ENCODE data around the gene KCNQ1.

KCNQ1 gene

DNA sequence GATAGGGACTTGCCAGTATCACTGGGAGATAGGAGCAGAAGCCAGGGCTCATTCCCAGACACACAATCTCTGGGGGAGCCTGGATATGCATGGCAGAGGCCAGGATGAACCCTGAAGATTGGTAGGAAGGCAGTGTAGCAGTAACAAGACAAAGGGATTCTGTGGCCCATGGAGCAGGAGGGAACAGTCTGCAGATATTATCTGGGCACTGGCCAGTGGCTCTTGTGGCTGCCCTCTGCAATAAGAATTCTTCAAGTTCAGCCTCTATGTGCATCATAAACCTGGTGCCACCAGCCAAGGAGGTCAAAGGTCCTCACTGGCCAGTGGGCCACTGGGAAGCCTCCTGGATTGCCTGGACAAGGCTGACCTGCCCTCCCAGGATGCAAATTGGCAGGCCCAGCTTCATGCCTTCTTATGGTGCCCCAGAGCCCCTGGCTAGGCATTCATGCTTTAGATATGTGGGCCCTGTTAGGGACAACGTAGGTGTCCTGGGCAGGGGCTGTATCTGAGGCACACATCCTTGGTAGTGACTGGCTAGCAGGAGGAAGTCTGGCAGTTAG is 225.8 kb downstream of the KCNQ1 start:
- H3K4me1 Mint-ChIP-seq (ENCODE audit: low read depth) = peaks cover 2% of the 10 kb centered on the region
- no peak overlapping the region for H3K4me3 Mint-ChIP-seq
- H3K9me3 Mint-ChIP-seq = no peaks in the 10 kb centered on the region
- H3K27me3 Mint-ChIP-seq (ENCODE audit: low read depth) = no peaks in the 10 kb centered on the region
- H3K27ac Mint-ChIP-seq = no peak overlapping the region
- no peaks in the 10 kb centered on the region for H3K36me3 Mint-ChIP-seq (ENCODE audit: low read depth)

DNA sequence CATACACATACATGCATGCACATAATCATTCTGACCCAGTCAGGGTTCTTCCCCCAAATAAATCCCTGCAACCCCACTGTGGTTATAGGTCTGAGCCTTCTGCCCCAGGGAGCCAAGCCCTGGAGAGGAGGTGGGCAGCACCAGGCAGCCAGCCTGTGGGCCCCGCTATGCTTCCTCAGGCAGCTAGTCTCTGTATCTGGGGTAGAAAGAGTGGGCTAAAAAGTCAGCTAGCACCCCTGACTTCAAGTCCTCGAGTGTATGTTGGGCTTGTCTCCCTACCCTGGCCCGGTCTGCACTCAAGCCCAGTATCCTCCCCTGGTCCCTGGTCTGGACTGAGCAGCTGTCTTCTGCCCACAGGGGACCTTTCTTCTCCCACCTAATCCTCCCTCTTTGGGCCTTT is 226.9 kb downstream of the KCNQ1 start:
- peaks cover 2% of the 10 kb centered on the region for H3K4me1 Mint-ChIP-seq (ENCODE audit: low read depth)
- no peak overlapping the region for H3K27ac Mint-ChIP-seq
- H3K9me3 Mint-ChIP-seq = no peaks in the 10 kb centered on the region
- no peaks in the 10 kb centered on the region for H3K27me3 Mint-ChIP-seq (ENCODE audit: low read depth)
- H3K4me3 Mint-ChIP-seq = no peak overlapping the region
- H3K36me3 Mint-ChIP-seq (ENCODE audit: low read depth) = no peaks in the 10 kb centered on the region

DNA sequence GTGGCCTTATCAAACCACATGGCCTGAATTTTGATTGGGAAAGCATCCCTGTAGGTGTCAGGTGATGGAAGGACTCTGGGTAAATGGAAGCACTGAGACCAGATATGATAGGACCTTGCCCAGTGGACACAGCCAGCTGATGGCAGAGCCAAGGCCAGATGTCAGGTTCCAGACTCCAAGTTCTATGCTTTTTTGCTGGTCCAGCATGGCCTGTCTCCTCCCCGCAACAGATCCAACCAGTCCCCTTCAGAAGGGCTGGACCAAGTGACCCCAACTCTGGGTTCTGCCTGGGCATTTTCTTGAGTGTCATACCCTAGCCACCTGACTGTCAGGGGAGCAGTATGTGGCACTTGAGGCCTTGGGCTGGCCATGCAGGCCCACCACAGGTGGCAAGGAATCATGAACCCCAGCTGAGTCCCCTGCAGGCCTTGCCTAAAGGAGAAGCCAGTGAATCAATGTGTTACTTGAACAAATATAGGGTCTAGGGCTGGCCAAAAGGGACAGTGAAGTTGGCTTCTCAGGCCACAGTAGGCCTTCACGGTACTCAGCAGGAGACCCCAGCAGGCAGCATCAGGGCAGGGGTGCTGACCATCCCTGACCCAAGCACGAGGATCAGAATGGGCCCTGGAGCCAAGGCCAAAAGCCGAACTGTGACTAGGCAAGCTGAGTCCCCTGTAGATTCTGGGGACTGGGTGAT is 227.9 kb downstream of the KCNQ1 start:
- H3K27ac Mint-ChIP-seq = no peak overlapping the region
- H3K9me3 Mint-ChIP-seq = no peaks in the 10 kb centered on the region
- H3K27me3 Mint-ChIP-seq (ENCODE audit: low read depth) = no peaks in the 10 kb centered on the region
- H3K36me3 Mint-ChIP-seq (ENCODE audit: low read depth) = no peaks in the 10 kb centered on the region
- H3K4me1 Mint-ChIP-seq (ENCODE audit: low read depth) = peaks cover 2% of the 10 kb centered on the region
- no peak overlapping the region for H3K4me3 Mint-ChIP-seq

DNA sequence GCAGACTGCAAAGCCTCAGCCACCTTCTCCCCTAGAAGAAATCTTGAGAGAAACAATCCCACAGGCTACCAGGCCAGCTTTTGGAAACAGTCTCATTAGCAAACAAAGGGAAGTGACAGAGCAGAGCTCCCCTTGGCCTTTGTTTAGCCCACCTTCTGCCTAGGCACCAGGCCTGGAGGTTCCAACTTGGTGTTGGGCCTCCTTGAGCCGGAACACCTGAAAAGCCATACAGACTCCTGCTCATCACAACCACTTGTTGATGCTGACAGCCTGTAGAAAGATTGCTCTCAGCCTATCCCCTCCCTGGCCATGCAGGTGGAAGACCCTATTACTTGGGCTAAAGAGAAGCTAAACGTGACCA is 228.4 kb downstream of the KCNQ1 start:
- H3K4me1 Mint-ChIP-seq (ENCODE audit: low read depth) = peaks cover 2% of the 10 kb centered on the region
- H3K27ac Mint-ChIP-seq = no peak overlapping the region
- no peak overlapping the region for H3K4me3 Mint-ChIP-seq
- H3K9me3 Mint-ChIP-seq = no peaks in the 10 kb centered on the region
- H3K36me3 Mint-ChIP-seq (ENCODE audit: low read depth) = no peaks in the 10 kb centered on the region
- no peaks in the 10 kb centered on the region for H3K27me3 Mint-ChIP-seq (ENCODE audit: low read depth)

DNA sequence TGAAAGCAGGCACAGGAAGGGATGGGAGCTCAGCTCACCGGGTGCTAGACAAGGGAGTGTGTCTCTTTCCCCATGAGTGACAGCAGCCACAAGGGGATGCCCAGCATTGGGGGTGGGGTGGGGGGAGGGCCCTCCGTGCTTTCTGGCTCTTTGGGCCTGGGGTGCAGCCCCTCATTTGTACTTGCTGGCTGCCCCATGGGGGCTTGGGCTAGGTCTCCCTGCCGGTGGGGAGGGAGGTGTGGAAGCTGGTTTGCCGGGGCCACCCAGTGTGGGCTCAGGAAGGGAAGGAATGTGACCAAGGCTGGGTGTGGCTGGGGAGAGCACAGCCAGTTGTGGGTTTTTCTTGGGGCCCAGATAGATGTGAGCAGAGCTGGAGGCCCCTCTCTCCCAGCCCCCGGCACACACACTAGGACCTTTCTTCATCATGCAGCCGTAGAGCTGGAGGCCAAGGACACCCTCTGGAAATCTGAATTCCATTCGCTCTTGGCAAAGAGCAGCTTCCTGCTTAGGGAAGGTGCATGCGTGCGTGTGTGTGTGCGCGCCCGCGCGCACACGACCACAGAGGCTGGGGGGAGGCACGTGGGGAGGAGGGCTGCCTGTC is 229.2 kb downstream of the KCNQ1 start:
- H3K9me3 Mint-ChIP-seq = no peaks in the 10 kb centered on the region
- H3K4me1 Mint-ChIP-seq (ENCODE audit: low read depth) = peaks cover 2% of the 10 kb centered on the region
- no peak overlapping the region for H3K4me3 Mint-ChIP-seq
- H3K36me3 Mint-ChIP-seq (ENCODE audit: low read depth) = no peaks in the 10 kb centered on the region
- H3K27ac Mint-ChIP-seq = no peak overlapping the region
- H3K27me3 Mint-ChIP-seq (ENCODE audit: low read depth) = no peaks in the 10 kb centered on the region

DNA sequence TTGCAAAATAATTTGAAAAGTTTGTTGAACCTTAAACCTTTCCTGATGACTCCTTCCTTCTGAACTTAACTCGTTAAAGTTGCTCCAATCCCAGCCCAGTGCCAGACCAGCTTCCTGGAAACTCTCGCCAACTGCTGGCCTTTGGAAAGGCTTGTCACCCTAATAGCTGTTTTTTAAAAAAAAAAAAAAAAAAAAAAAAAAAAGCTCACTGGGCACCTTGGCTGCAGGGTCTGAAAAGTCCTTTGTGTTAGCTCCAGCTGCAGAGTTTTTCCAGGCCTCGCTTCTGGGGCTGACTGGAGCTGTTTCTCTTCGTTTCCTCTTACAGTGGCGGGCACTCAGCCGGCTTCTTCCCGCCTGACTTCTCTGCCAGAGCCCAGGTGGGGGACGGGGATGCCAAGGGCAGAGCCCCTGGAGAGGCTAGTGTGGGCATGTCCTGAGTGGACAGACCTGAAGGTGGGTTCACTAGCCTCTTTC is 229.9 kb downstream of the KCNQ1 start:
- Mint-ChIP-seq H3K36me3 (ENCODE audit: low read depth) (no peaks in the 10 kb centered on the region), H3K27me3 (ENCODE audit: low read depth) (no peaks in the 10 kb centered on the region), H3K9me3 (no peaks in the 10 kb centered on the region), H3K4me1 (ENCODE audit: low read depth) (peaks cover 2% of the 10 kb centered on the region), H3K27ac (no peak overlapping the region), H3K4me3 (no peak overlapping the region)

DNA sequence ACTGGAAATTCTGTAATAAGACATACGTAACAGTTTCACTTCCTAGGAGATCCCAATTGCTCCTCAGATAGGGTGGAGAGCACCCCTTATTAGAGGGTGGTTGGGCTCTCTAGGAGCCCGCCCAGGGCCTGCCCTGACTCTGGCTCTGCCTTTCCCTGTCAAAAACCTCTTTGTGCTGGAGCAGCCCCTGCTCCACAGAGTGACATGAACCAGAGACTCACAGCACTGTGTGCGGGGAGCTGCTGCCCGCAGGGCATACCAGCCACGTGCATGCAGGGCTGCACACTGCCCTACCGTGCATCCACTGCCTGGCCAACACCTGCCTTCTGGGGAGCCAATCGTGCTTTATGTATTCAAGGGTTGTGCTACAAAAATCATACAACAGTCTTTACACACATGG is 230.7 kb downstream of the KCNQ1 start:
- H3K27ac Mint-ChIP-seq = no peak overlapping the region

DNA sequence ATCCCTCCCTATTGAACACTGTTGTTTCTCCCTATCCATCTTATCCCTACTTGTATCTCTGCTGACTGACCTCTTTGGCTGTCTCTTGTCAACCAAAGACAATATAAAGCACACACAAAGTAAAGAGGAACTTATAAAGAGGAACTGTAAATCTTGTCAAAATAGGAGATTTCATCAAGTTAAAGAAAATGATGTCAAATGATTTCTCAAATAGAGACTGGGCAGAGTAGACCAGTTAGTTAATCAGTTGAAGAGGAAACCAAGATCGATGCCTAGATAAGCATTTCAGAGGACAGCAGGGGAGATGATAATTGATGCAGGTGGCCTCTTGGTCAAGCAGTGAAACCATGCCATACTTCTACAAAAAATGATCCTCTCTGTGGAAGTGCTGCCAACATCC is 232.3 kb downstream of the KCNQ1 start:
- H3K36me3 Mint-ChIP-seq (ENCODE audit: low read depth) = peaks cover 1% of the 10 kb centered on the region
- peaks cover 3% of the 10 kb centered on the region for H3K4me1 Mint-ChIP-seq (ENCODE audit: low read depth)
- no peak overlapping the region for H3K27ac Mint-ChIP-seq
- H3K9me3 Mint-ChIP-seq = no peaks in the 10 kb centered on the region
- no peak overlapping the region for H3K4me3 Mint-ChIP-seq
- H3K27me3 Mint-ChIP-seq (ENCODE audit: low read depth) = no peaks in the 10 kb centered on the region

More for the DNA sequence above, 230.7 kb downstream of the KCNQ1 start:
- no peak overlapping the region for H3K4me3 Mint-ChIP-seq
- H3K27me3 Mint-ChIP-seq (ENCODE audit: low read depth) = no peaks in the 10 kb centered on the region
- peaks cover 2% of the 10 kb centered on the region for H3K4me1 Mint-ChIP-seq (ENCODE audit: low read depth)
- no peaks in the 10 kb centered on the region for H3K9me3 Mint-ChIP-seq
- no peaks in the 10 kb centered on the region for H3K36me3 Mint-ChIP-seq (ENCODE audit: low read depth)

DNA sequence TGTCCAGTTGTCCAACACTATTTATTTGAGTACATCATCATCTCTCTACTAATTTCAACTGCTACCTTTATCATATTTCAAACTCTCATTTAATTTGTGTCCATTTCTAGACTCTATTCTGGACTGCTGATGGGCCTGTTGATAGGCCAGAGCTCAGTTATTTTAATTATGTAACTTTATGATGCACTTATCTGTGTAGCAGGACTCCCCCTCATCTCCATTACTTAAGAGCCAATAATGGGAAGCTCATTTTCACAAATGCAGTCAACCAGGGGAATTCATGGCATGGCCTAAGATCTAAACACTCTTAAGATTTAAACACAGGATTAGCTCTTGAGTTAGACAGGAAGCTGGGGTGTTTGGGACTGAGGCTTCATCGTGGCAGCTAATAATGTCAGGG is 233.6 kb downstream of the KCNQ1 start:
- Mint-ChIP-seq H3K4me1 (ENCODE audit: low read depth) (peaks cover 5% of the 10 kb centered on the region), H3K4me3 (no peak overlapping the region)

DNA sequence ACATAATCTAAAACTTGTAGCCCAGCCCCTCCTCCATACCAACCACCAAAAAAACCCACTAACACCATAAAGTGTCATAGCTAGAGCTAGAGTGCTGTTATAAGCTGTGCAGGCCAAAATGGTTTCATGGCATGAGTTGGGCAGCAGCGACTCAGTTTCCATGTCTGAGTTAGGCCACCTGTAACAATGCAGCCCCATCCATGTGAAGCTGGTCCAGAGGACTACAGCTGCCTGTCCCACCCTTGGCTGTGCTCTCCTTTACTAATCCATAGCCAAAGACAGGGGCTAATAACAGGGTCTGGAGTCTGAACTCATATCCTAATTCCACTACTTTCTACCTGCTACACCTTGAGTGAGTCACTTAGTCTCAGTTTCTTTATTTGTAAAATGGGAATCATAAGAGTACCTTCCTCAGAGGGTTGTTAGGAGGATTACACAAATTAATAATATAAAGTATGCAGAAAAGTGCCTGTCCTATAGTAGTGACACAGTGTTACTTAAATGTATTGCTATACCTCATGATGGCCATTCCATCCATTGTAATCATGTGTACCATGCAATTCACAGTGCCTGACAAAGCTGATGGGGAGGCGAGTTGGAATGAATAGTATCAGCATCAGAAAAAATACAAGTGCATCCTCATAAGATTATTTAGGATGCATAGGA is 234.3 kb downstream of the KCNQ1 start:
- H3K27ac Mint-ChIP-seq = no peak overlapping the region
- H3K4me3 Mint-ChIP-seq = no peak overlapping the region
- no peaks in the 10 kb centered on the region for H3K27me3 Mint-ChIP-seq (ENCODE audit: low read depth)
- no peaks in the 10 kb centered on the region for H3K9me3 Mint-ChIP-seq
- H3K36me3 Mint-ChIP-seq (ENCODE audit: low read depth) = peaks cover 1% of the 10 kb centered on the region
- H3K4me1 Mint-ChIP-seq (ENCODE audit: low read depth) = peaks cover 3% of the 10 kb centered on the region

More for the DNA sequence above, 233.6 kb downstream of the KCNQ1 start:
- no peak overlapping the region for H3K27ac Mint-ChIP-seq
- H3K36me3 Mint-ChIP-seq (ENCODE audit: low read depth) = peaks cover 1% of the 10 kb centered on the region
- no peaks in the 10 kb centered on the region for H3K27me3 Mint-ChIP-seq (ENCODE audit: low read depth)
- H3K9me3 Mint-ChIP-seq = no peaks in the 10 kb centered on the region

DNA sequence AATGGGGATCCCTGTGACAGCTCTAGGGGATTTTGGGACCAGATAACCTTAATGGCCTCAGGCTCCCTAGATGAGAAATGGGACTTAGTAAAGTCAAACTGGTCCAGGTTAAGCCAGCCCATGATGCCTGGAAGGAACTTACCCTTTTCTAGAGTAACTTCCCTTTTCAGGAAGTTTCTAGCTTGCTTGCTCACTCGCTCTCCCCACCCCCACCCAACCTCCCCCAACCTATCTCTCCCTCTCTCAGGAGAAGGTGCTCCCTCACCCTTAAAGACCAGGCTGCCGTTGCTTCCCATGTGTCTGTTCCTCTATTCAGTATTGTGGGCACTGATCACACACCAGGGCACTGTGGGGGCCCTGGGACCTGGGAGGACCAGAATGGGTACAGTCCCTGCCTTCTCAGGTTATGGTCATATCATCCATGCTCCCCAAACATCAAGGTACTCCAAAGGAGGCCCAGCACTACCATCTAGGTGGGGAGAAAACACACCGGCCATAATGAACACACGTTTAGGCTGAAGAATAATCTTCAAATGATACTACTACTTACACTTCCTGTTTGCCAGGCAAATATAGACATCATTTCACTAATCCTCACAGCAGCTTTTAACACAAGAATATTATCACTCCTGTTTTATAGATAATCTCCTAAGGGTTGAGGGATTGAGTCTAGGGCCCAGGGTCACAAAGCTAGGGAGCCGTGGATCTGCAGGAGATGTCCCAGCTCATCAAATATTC is 236.8 kb downstream of the KCNQ1 start:
- H3K27ac Mint-ChIP-seq = no peak overlapping the region
- H3K4me1 Mint-ChIP-seq (ENCODE audit: low read depth) = peaks cover 3% of the 10 kb centered on the region
- H3K36me3 Mint-ChIP-seq (ENCODE audit: low read depth) = peaks cover 1% of the 10 kb centered on the region
- no peaks in the 10 kb centered on the region for H3K27me3 Mint-ChIP-seq (ENCODE audit: low read depth)
- no peaks in the 10 kb centered on the region for H3K9me3 Mint-ChIP-seq
- H3K4me3 Mint-ChIP-seq = no peak overlapping the region

DNA sequence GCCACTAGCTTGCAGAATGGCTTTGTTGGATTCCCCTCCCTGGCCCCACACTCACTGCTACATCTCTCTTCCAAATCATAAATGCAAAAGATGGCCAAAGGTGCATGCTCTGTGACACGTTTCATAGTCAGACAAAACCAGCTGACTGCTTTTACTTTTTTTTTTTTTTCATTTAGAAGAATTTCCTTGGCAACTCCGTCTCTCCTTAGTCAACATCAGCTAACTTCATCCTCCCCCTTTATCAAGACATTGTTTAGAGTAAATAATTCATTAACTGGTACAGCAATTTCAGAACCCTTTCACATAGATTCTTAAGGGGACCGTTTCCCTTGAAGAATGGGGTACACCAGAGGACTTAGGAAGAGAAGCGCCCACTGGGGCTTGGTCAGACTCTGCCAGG is 239.0 kb downstream of the KCNQ1 start:
- H3K27ac Mint-ChIP-seq = no peak overlapping the region
- H3K4me3 Mint-ChIP-seq = no peak overlapping the region
- peaks cover 3% of the 10 kb centered on the region for H3K4me1 Mint-ChIP-seq (ENCODE audit: low read depth)
- peaks cover 1% of the 10 kb centered on the region for H3K36me3 Mint-ChIP-seq (ENCODE audit: low read depth)
- H3K27me3 Mint-ChIP-seq (ENCODE audit: low read depth) = no peaks in the 10 kb centered on the region
- no peaks in the 10 kb centered on the region for H3K9me3 Mint-ChIP-seq

DNA sequence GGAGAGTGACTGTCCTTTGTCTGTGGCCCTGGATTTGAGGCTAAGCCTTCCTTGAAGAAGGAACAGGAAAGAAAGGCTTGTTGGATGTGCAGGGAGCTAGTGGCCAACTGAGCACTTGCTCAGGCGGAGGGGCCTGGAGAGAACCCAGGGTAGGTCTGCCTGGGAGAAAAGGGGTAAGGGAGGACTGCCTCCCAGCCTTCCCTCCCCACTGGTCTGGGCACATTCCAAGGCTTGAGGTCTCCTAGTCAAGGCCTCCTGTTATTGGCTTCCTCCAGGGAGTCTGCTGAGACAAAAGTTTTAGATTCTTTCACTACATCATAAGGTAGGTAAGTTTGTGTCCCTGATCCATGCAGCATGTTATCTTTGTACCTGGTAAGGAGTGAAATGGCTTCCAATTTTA is 239.8 kb downstream of the KCNQ1 start:
- H3K27me3 Mint-ChIP-seq (ENCODE audit: low read depth) = no peaks in the 10 kb centered on the region
- H3K36me3 Mint-ChIP-seq (ENCODE audit: low read depth) = peaks cover 1% of the 10 kb centered on the region
- H3K27ac Mint-ChIP-seq = no peak overlapping the region
- peaks cover 3% of the 10 kb centered on the region for H3K4me1 Mint-ChIP-seq (ENCODE audit: low read depth)
- H3K9me3 Mint-ChIP-seq = no peaks in the 10 kb centered on the region
- no peak overlapping the region for H3K4me3 Mint-ChIP-seq

DNA sequence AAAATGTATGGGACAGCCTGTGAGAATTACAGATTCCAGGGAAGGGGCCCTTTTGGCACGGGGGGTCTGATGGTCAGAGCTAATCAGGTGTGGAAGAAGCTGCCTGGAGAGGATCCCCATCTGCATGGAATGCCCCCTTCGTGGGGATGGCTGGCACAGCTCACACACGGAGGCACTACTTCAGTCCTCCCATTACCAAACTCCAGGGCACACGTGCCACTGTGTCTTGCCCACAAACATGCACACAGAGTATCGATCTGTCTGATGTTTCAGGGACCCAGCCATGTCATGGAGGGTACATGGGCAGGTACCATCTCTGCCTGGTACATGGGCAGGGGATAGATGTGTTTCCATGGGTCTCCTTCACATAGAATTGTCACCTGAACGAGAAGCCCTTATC is 240.2 kb downstream of the KCNQ1 start:
- no peak overlapping the region for H3K27ac Mint-ChIP-seq
- no peaks in the 10 kb centered on the region for H3K9me3 Mint-ChIP-seq
- H3K4me1 Mint-ChIP-seq (ENCODE audit: low read depth) = peaks cover 3% of the 10 kb centered on the region
- H3K36me3 Mint-ChIP-seq (ENCODE audit: low read depth) = peaks cover 1% of the 10 kb centered on the region
- no peak overlapping the region for H3K4me3 Mint-ChIP-seq
- no peaks in the 10 kb centered on the region for H3K27me3 Mint-ChIP-seq (ENCODE audit: low read depth)
